Mucosa of descending colon (tissue), 3 donors: ENCODE measurements around the gene SLC25A12. TPM values are rescaled to one million over a fixed set of nuclear protein-coding genes. Genes with fewer than 3 reads are reported as not detected.

Experiments
- ATAC-seq: fragments of 200-7000 bp; cut with Tn5 transposase; one replicate; pipeline ENCODE4 v1.9.1; 2020; ENCODE audit warnings: mild to moderate bottlenecking, moderate library complexity
- DNase-seq, 3 donors: peaks; one replicate each; pipeline ENCODE4 v3.0.0-alpha.2; 2020
- H3K36me3 ChIP-seq: fragments of 200-600 bp; one replicate; pipeline ENCODE4 v1.8.0; 2021; ENCODE audit warnings: low read depth, mild to moderate bottlenecking
- H3K4me1 ChIP-seq: fragments of 200-600 bp; one replicate; pipeline ENCODE4 v1.8.0; 2021; ENCODE audit warnings: low read depth, mild to moderate bottlenecking
- H3K4me3 ChIP-seq: fragments of 200-600 bp; one replicate; pipeline ENCODE4 v1.8.0; 2021; ENCODE audit warnings: mild to moderate bottlenecking
- H3K9me3 ChIP-seq: fragments of 200-600 bp; one replicate; pipeline ENCODE4 v1.8.0; 2021; ENCODE audit warnings: mild to moderate bottlenecking
- CTCF ChIP-seq: fragments of 200-600 bp; IDR thresholded peaks from one replicate; pipeline ENCODE4 v1.8.0; 2022; ENCODE audit warnings: antibody characterized with exemption, mild to moderate bottlenecking
- intact Hi-C, 2 donors: fragments of 100-400 bp; cut with DNase I in 1 of 2; cut with micrococcal nuclease in 1 of 2; formaldehyde crosslinking; loops; one replicate each; pipeline versions ENCODE4 v1.11.0 to v1.11.1; 2022; cut with DNase I, micrococcal nuclease
- total RNA-seq, 3 donors: library from RNA; stranded (reverse); fragmentation: NEBNext Ultra II Directional in 2 of 3; extraction: Animal tissue kit (Norgen Biotek cat#: 25700) in 2 of 3; gene quantifications; one replicate each; pipeline versions ENCODE4 v1.2.1 to v1.2.4, GENCODE V29; 2021 to 2023
- donor health status: DM: no; HTN: no; CAD: no; lungs with moderate emphysema.
- donor health status: DM: no; HTN: no; CAD: no.
- donor health status: DM: no; HTN: yes; CAD: no.

SLC25A12 gene
- total RNA-seq, 3 donors from 2014 or later: 19.9 to 44.2 (median 22.3) TPM

GRCh38 chr2:171807119-171807518, 86.9 kb downstream of the SLC25A12 start:
- TF ChIP-seq CTCF: no peak
- Histone ChIP-seq H3K4me1 (no peaks in the 10 kb centered on the region), H3K4me3 (no peak overlapping the region), H3K36me3 (no peaks in the 10 kb centered on the region), H3K9me3 (no peaks in the 10 kb centered on the region)
- intact Hi-C loops: no loop called here
- no peak for DNase-seq
- ATAC-seq: no peak

GRCh38 chr2:171804456-171804855, 89.6 kb downstream of the SLC25A12 start:
- TF ChIP-seq CTCF: no peak
- DNase-seq (no peak), ATAC-seq (no peak)
- no peaks in the 10 kb centered on the region for H3K4me1 ChIP-seq
- H3K9me3 ChIP-seq: no peaks in the 10 kb centered on the region
- H3K36me3 ChIP-seq: no peaks in the 10 kb centered on the region
- intact Hi-C loops: no loop called here
- H3K4me3 ChIP-seq: no peak overlapping the region

- no peak overlapping the region for H3K4me3 ChIP-seq
- no peaks in the 10 kb centered on the region for H3K9me3 ChIP-seq
- H3K36me3 ChIP-seq: no peaks in the 10 kb centered on the region
- no peak for TF ChIP-seq CTCF
- intact Hi-C loops: no loop called here
- H3K4me1 ChIP-seq: no peaks in the 10 kb centered on the region
- ATAC-seq: no peak
- DNase-seq: no peak
Measured at GRCh38 chr2:171803757-171804156, 90.3 kb downstream of the SLC25A12 start.

GRCh38 chr2:171800639-171801038, 93.4 kb downstream of the SLC25A12 start:
- Histone ChIP-seq H3K36me3 (no peaks in the 10 kb centered on the region), H3K9me3 (no peaks in the 10 kb centered on the region), H3K4me1 (no peaks in the 10 kb centered on the region), H3K4me3 (no peak overlapping the region)
- intact Hi-C loops: no loop called here
- ATAC-seq: no peak
- no peak for TF ChIP-seq CTCF
- DNase-seq: no peak

- H3K36me3 ChIP-seq: no peaks in the 10 kb centered on the region
- DNase-seq: no peak
- peak; percentile 31 for ATAC-seq
- H3K4me1 ChIP-seq: no peaks in the 10 kb centered on the region
- intact Hi-C loops: no loop called here
- H3K4me3 ChIP-seq: no peak overlapping the region
- no peaks in the 10 kb centered on the region for H3K9me3 ChIP-seq
- no peak for TF ChIP-seq CTCF
Measured at GRCh38 chr2:171798156-171798820, 95.8 kb downstream of the SLC25A12 start.

GRCh38 chr2:171794918-171795317, 99.1 kb downstream of the SLC25A12 start:
- TF ChIP-seq CTCF: no peak
- H3K36me3 ChIP-seq: no peaks in the 10 kb centered on the region
- no peaks in the 10 kb centered on the region for H3K9me3 ChIP-seq
- H3K4me1 ChIP-seq: no peaks in the 10 kb centered on the region
- no peak overlapping the region for H3K4me3 ChIP-seq
- ATAC-seq (no peak), DNase-seq (no peak)
- intact Hi-C loops: no loop called here
